Astrocyte (in vitro differentiated cells and primary cell): ENCODE measurements around the gene HSF4.

ENCODE experiments used
- CTCF ChIP-seq: IDR thresholded peaks from 2 replicates; pipeline ENCODE4 v1.5.1; 2011; ENCODE audit warnings: low read depth, mild to moderate bottlenecking, inconsistent platforms, low read length, moderate library complexity; ENCODE audit not compliant: insufficient read depth
- EZH2 ChIP-seq: IDR thresholded peaks from 2 replicates; pipeline ENCODE4 v1.6.1; 2012; ENCODE audit warnings: mild to moderate bottlenecking, low read length, inconsistent platforms; ENCODE audit not compliant: insufficient read depth

GRCh38 chr16:67202956-67203493, 38.5 kb downstream of the HSF4 start:
- TF ChIP-seq CTCF (no peak), EZH2 (no peak)
